Keratinocyte (primary cell): ENCODE measurements around the gene OR6C4. TPM values are rescaled to one million over a fixed set of nuclear protein-coding genes. Genes with fewer than 3 reads are reported as not detected.

Source experiments
- DNase-seq: peaks from one replicate; pipeline ENCODE4 v3.0.0-alpha.2; 2011; ENCODE audit warnings: low read depth, missing footprints, low spot score
- FAIRE-seq: peaks from 2 replicates; lab custom pipeline; 2011; peaks lifted over from hg19 to GRCh38; lab: Jason Lieb, UNC
- H2AFZ ChIP-seq: 2 replicates; pipeline ENCODE4 v1.6.0; 2012; ENCODE audit warnings: low read length, control low read depth, inconsistent platforms; ENCODE audit not compliant: control insufficient read depth
- H3K27ac ChIP-seq: 2 replicates; pipeline ENCODE4 v1.5.1; 2011; ENCODE audit warnings: low read length; ENCODE audit not compliant: control insufficient read depth, insufficient read depth
- H3K27me3 ChIP-seq: 3 replicates; pipeline ENCODE4 v1.6.0; 2011; ENCODE audit warnings: low read length; ENCODE audit not compliant: control insufficient read depth, insufficient read depth; ENCODE audit errors: extremely low read depth
- H3K36me3 ChIP-seq, 2 experiments: 2 replicates in 1 of 2; 3 replicates in 1 of 2; pipeline ENCODE4 v1.5.1; 2011; ENCODE audit warnings: low read length in 2 of 2, mild to moderate bottlenecking in 1 of 2; ENCODE audit not compliant: control insufficient read depth in 2 of 2, insufficient read depth in 2 of 2; ENCODE audit errors: extremely low read depth in 1 of 2
- H3K4me1 ChIP-seq: 3 replicates; pipeline ENCODE4 v1.5.1; 2011; ENCODE audit warnings: low read length; ENCODE audit not compliant: control insufficient read depth, insufficient read depth; ENCODE audit errors: extremely low read depth
- H3K4me2 ChIP-seq: 3 replicates; pipeline ENCODE4 v1.6.0; 2011; ENCODE audit warnings: low read depth, low read length; ENCODE audit not compliant: control insufficient read depth, insufficient read depth; ENCODE audit errors: extremely low read depth
- H3K4me3 ChIP-seq, 3 experiments: fragments of 200-600 bp in 1 of 3; sonication (generic) in 1 of 3; 2 replicates in 2 of 3; 3 replicates in 1 of 3; pipeline ENCODE4 v1.5.1; 2011 to 2016; ENCODE audit warnings: low read length in 3 of 3, mild to moderate bottlenecking in 3 of 3, control low read depth in 2 of 3, inconsistent platforms in 1 of 3, low read depth in 1 of 3, mixed read lengths in 1 of 3, mixed run types in 1 of 3, moderate library complexity in 1 of 3; ENCODE audit not compliant: control insufficient read depth in 2 of 3, insufficient read depth in 2 of 3; ENCODE audit errors: extremely low read depth in 1 of 3
- H3K79me2 ChIP-seq: 2 replicates; pipeline ENCODE4 v1.6.0; 2012; ENCODE audit warnings: low read length; ENCODE audit not compliant: control insufficient read depth, insufficient read depth
- H3K9ac ChIP-seq: 3 replicates; pipeline ENCODE4 v1.6.0; 2011; ENCODE audit warnings: low read length; ENCODE audit not compliant: control insufficient read depth, insufficient read depth; ENCODE audit errors: extremely low read depth
- H3K9me1 ChIP-seq: 3 replicates; pipeline ENCODE4 v1.6.0; 2011; ENCODE audit warnings: low read length; ENCODE audit not compliant: control insufficient read depth, insufficient read depth; ENCODE audit errors: extremely low read depth
- H3K9me3 ChIP-seq: 2 replicates; pipeline ENCODE4 v1.5.1; 2012; ENCODE audit warnings: low read depth, low read length; ENCODE audit not compliant: control insufficient read depth
- H4K20me1 ChIP-seq: 3 replicates; pipeline ENCODE4 v1.6.0; 2011; ENCODE audit warnings: low read length; ENCODE audit not compliant: control insufficient read depth, insufficient read depth; ENCODE audit errors: extremely low read depth
- EZH2 ChIP-seq: IDR thresholded peaks from one replicate; pipeline ENCODE4 v1.6.1; 2012; ENCODE audit warnings: inconsistent platforms, mild to moderate bottlenecking, low read length, moderate library complexity
- dilution Hi-C: fragments of 300-500 bp; cut with MboI; formaldehyde crosslinking; loops from one replicate; pipeline ENCODE4 v1.7.0; 2020; ENCODE audit warnings: low sequenced_read_pairs; ENCODE audit not compliant: extremely low pct_ligation_motif_present
- polyA minus RNA-seq, 3 experiments: library from RNA; depleted of rRNA, polyadenylated mRNA; stranded (reverse); fragments of >200 nt; gene quantifications; 1 replicate in 1 of 3; 2 replicates in 1 of 3; 3 replicates in 1 of 3; pipeline ENCODE4 v1.2.3, GENCODE V29; 2011
- polyA plus RNA-seq, 5 experiments: library from polyadenylated mRNA; depleted of rRNA in 3 of 5; stranded (reverse) in 3 of 5; stranded (forward) in 1 of 5; unstranded in 1 of 5; fragments of >200 nt; gene quantifications; 1 replicate in 1 of 5; 2 replicates in 3 of 5; 3 replicates in 1 of 5; pipeline versions ENCODE4 v1.2.1 to v1.2.3, GENCODE V29; 2011 to 2012; ENCODE audit warnings: missing spikeins in 2 of 5, low read depth in 1 of 5, low replicate concordance in 1 of 5
- TF ChIP-seq, protein P1 (sequence below), 3 experiments: IDR thresholded peaks in 1 of 3; conservative IDR thresholded peaks in 1 of 3; optimal IDR thresholded peaks in 1 of 3; 2 replicates in 2 of 3; 3 replicates in 1 of 3; pipeline versions ENCODE3 to v1.5.1; 2011; ENCODE audit warnings: low read length in 3 of 3, mild to moderate bottlenecking in 3 of 3, moderate library complexity in 2 of 3, control low read depth in 1 of 3, inconsistent platforms in 1 of 3; ENCODE audit not compliant: insufficient read depth in 2 of 3; ENCODE audit errors: extremely low read depth in 1 of 3

The OR6C4 gene
- polyA plus RNA-seq (not detected in 3 replicates), polyA minus RNA-seq (0.23 TPM in 1 of 3 replicates, not detected in the others)
- polyA plus RNA-seq (2011; ENCODE audit: low read depth), result not detected
- polyA plus RNA-seq (2011; cell fraction: cytosol; rRNA removed), result not detected in 2 replicates
- not detected in 2 replicates for polyA plus RNA-seq (2011; cell fraction: nucleus; rRNA removed)
- polyA plus RNA-seq (2012; ENCODE audit: low replicate concordance), result not detected in 2 replicates
- not detected for polyA minus RNA-seq (2011; cell fraction: cytosol; rRNA and poly(A)+ RNA removed)
- polyA minus RNA-seq (2011; cell fraction: nucleus; rRNA and poly(A)+ RNA removed), result not detected in 2 replicates

DNA sequence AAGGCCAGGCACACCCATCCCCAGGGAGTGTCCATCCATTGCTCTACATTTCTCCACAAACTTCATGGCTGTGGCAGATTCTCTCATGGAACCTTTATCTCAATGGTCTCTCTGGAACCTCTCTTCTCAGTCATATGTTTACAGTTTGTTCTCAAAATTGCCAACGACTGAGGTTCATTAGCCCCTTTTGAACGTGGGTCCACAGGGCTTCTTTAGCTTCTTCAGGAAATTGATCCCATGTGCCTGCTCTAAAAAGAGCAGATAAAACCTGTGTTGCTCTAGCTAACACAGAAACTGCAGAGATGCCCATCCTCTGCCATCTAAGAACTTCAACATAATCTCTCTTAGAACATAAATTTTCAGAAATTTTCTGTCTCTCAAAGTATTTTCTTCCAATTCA, at the start of gene OR6C4:
OR6C4 (plus strand) TSS at position 301 of the 400 bp plus-strand sequence. CDS start 1,625 bp downstream, outside the sequence.
- TF ChIP-seq EZH2, result no peak
- TF ChIP-seq, protein P1, sequence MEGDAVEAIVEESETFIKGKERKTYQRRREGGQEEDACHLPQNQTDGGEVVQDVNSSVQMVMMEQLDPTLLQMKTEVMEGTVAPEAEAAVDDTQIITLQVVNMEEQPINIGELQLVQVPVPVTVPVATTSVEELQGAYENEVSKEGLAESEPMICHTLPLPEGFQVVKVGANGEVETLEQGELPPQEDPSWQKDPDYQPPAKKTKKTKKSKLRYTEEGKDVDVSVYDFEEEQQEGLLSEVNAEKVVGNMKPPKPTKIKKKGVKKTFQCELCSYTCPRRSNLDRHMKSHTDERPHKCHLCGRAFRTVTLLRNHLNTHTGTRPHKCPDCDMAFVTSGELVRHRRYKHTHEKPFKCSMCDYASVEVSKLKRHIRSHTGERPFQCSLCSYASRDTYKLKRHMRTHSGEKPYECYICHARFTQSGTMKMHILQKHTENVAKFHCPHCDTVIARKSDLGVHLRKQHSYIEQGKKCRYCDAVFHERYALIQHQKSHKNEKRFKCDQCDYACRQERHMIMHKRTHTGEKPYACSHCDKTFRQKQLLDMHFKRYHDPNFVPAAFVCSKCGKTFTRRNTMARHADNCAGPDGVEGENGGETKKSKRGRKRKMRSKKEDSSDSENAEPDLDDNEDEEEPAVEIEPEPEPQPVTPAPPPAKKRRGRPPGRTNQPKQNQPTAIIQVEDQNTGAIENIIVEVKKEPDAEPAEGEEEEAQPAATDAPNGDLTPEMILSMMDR (optimal IDR thresholded peaks at IDR 0.05 in 1 of 3, IDR thresholded peaks at IDR 0.05 in 1 of 3, conservative IDR thresholded peaks at IDR 0.05 in 1 of 3; ENCODE audit: extremely low read depth in 1 of 3, insufficient read depth in 2 of 3, low read length in 3 of 3), result no peak
- DNase-seq (no peak), FAIRE-seq (no peak)
- no peaks in the 10 kb centered on the region for H3K36me3 ChIP-seq
- H3K4me2 ChIP-seq, result no peak within 1 kb of the TSS
- no peaks in the 10 kb centered on the region for H3K27me3 ChIP-seq
- no peak within 1 kb of the TSS for H3K27ac ChIP-seq
- dilution Hi-C loops, result no loop called here
- no peaks in the 10 kb centered on the region for H3K79me2 ChIP-seq
- no peak within 1 kb of the TSS for H3K4me3 ChIP-seq
- H2AFZ ChIP-seq, result no peak within 1 kb of the TSS
- H3K9me1 ChIP-seq, result no peaks in the 10 kb centered on the region
- H4K20me1 ChIP-seq, result no peaks in the 10 kb centered on the region
- no peaks in the 10 kb centered on the region for H3K9me3 ChIP-seq
- H3K4me1 ChIP-seq, result no peaks in the 10 kb centered on the region
- H3K9ac ChIP-seq, result no peak within 1 kb of the TSS

DNA sequence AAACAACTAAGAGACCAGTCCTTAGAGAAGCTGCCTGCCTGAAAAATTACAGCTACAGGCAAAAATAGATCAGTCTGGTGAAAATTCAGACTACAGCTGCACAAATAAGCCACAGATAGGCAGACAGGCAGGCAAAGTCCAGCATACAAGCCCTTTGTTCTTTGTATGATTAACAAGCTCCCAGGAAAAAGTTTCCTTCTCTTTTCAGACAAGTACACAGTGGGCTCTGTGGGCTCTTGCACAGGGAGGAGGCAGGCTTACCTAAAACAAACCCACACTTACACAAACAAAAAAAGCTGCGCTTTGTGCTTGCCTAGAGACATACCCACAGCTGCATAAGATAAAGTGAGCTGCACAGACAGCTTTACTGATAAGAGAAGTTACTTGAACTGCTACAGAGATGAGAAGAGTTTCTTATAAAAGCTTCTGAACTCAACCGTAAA, 49.6 kb upstream of the OR6C4 start:
- Histone ChIP-seq H3K27ac (no peak overlapping the region), H3K27me3 (no peaks in the 10 kb centered on the region), H2AFZ (no peak overlapping the region), H3K9me1 (no peaks in the 10 kb centered on the region), H3K79me2 (no peaks in the 10 kb centered on the region), H3K9ac (no peak overlapping the region), H3K4me1 (no peaks in the 10 kb centered on the region), H4K20me1 (no peaks in the 10 kb centered on the region), H3K9me3 (no peaks in the 10 kb centered on the region), H3K36me3 (no peaks in the 10 kb centered on the region), H3K4me3 (no peak overlapping the region), H3K4me2 (no peak overlapping the region)
- DNase-seq, result no peak
- dilution Hi-C loops, result no loop called here
- TF ChIP-seq EZH2, result no peak
- TF ChIP-seq, protein P1 (optimal IDR thresholded peaks at IDR 0.05 in 1 of 3, IDR thresholded peaks at IDR 0.05 in 1 of 3, conservative IDR thresholded peaks at IDR 0.05 in 1 of 3; ENCODE audit: extremely low read depth in 1 of 3, insufficient read depth in 2 of 3, low read length in 3 of 3), result no peak
- no peak for FAIRE-seq
